Right atrium auricular region (tissue), 2 donors: ENCODE results near the gene ASAP2. TPM values are rescaled to one million over a fixed set of nuclear protein-coding genes. Genes with fewer than 3 reads are reported as not detected.
"Not testable (repeated sequence)": the region's sequence is repeated elsewhere in the genome, so short reads cannot be mapped to it uniquely, and the experiment has no call there.

Source experiments
- DNase-seq: peaks from one replicate; pipeline ENCODE4 v3.0.0-alpha.2; 2019; ENCODE audit warnings: low spot score
- H3K27ac ChIP-seq, 2 donors: fragments of 200-600 bp; sonication (generic); 1 replicate in 1 of 2; 2 replicates in 1 of 2; pipeline ENCODE4 v1.5.1; 2016 to 2019
- H3K27me3 ChIP-seq, 2 donors: fragments of 200-600 bp; sonication (generic); one replicate each; pipeline versions ENCODE4 v1.5.1 to v1.6.0; 2017 to 2019
- H3K36me3 ChIP-seq: fragments of 200-600 bp; sonication (generic); one replicate; pipeline ENCODE4 v1.5.1; 2016
- H3K4me1 ChIP-seq, 2 donors: fragments of 200-600 bp; sonication (generic); one replicate each; pipeline versions ENCODE4 v1.5.1 to v1.6.0; 2017 to 2019
- H3K4me3 ChIP-seq, 2 donors: fragments of 200-600 bp; sonication (generic); 1 replicate in 1 of 2; 2 replicates in 1 of 2; pipeline ENCODE4 v1.5.1; 2017 to 2019; ENCODE audit warnings: mild to moderate bottlenecking in 1 of 2, moderate library complexity in 1 of 2
- H3K9me3 ChIP-seq, 2 donors: fragments of 200-600 bp; sonication (generic); one replicate each; pipeline ENCODE4 v1.5.1; 2019
- CTCF ChIP-seq, 2 donors: fragments of 200-600 bp; sonication (generic); IDR thresholded peaks; one replicate each; pipeline ENCODE4 v1.5.1; 2019; ENCODE audit warnings: antibody characterized with exemption in 2 of 2
- total RNA-seq, 2 donors: library from RNA; depleted of rRNA; stranded (reverse); fragments of >200 nt; gene quantifications; one replicate each; pipeline ENCODE4 v1.1.0, GENCODE V29; 2016

ASAP2 gene
- total RNA-seq, 2 donors from 2014 or later: 13.2 to 20.3 TPM

- peaks cover 0 to 16% of the 10 kb centered on the region in 2 donors for H3K4me1 ChIP-seq
- peaks cover 35% of the 10 kb centered on the region for H3K36me3 ChIP-seq
- no peaks in the 10 kb centered on the region for H3K27me3 ChIP-seq
- H3K9me3 ChIP-seq: no peaks in the 10 kb centered on the region
- no peak overlapping the region for H3K27ac ChIP-seq
- no peak for DNase-seq
- no peak for TF ChIP-seq CTCF (IDR thresholded peaks at IDR 0.05)
- no peak overlapping the region for H3K4me3 ChIP-seq
Observed at GRCh38 chr2:9397201-9397600, 190.6 kb downstream of the ASAP2 start.

GRCh38 chr2:9398251-9398650 lies 191.6 kb downstream of the ASAP2 start:
- Histone ChIP-seq H3K27ac (peak overlapping the region; percentile 53 to 67), H3K36me3 (peaks cover 43% of the 10 kb centered on the region)
- not testable (repeated sequence) for H3K27me3 ChIP-seq, DNase-seq, H3K9me3 ChIP-seq, H3K4me1 ChIP-seq, H3K4me3 ChIP-seq

- no peak overlapping the region for H3K4me3 ChIP-seq
- H3K27ac ChIP-seq: peak overlapping the region; percentile 67 to 73
- no peaks in the 10 kb centered on the region for H3K27me3 ChIP-seq
- DNase-seq: peak; percentile 73
- H3K4me1 ChIP-seq: no peaks in the 10 kb centered on the region
- no peaks in the 10 kb centered on the region for H3K9me3 ChIP-seq
- no peak for TF ChIP-seq CTCF (IDR thresholded peaks at IDR 0.05)
- H3K36me3 ChIP-seq: peaks cover 39% of the 10 kb centered on the region
Observed at GRCh38 chr2:9398881-9399780, 192.5 kb downstream of the ASAP2 start.

GRCh38 chr2:9400268-9401058 lies 193.9 kb downstream of the ASAP2 start:
- Histone ChIP-seq H3K27me3 (no peaks in the 10 kb centered on the region), H3K9me3 (no peaks in the 10 kb centered on the region), H3K4me3 (no peak overlapping the region), H3K27ac (peak overlapping the region in 1 of 2 donors; percentile 67), H3K4me1 (no peaks in the 10 kb centered on the region), H3K36me3 (peaks cover 33% of the 10 kb centered on the region)
- DNase-seq: no peak
- TF ChIP-seq CTCF (IDR thresholded peaks at IDR 0.05): no peak

GRCh38 chr2:9401059-9401547 lies 194.5 kb downstream of the ASAP2 start:
- H3K27ac ChIP-seq: no peak overlapping the region
- DNase-seq: no peak
- no peak overlapping the region for H3K4me3 ChIP-seq
- TF ChIP-seq CTCF (IDR thresholded peaks at IDR 0.05): no peak
- no peaks in the 10 kb centered on the region for H3K27me3 ChIP-seq
- peaks cover 33% of the 10 kb centered on the region for H3K36me3 ChIP-seq
- no peaks in the 10 kb centered on the region for H3K9me3 ChIP-seq
- no peaks in the 10 kb centered on the region for H3K4me1 ChIP-seq
